HG03280 (cell line): ENCODE measurements around the gene ARHGAP10.
A peak's percentile ranks its signal among the peaks of the same experiment; 100 is the strongest.

Source experiments
- ATAC-seq: cut with Tn5 transposase; IDR thresholded peaks from one replicate; pipeline ENCODE4 v1.9.1; 2021; ENCODE audit warnings: mild to moderate bottlenecking, moderate library complexity; ENCODE audit not compliant: unreplicated experiment

ARHGAP10 gene

DNA sequence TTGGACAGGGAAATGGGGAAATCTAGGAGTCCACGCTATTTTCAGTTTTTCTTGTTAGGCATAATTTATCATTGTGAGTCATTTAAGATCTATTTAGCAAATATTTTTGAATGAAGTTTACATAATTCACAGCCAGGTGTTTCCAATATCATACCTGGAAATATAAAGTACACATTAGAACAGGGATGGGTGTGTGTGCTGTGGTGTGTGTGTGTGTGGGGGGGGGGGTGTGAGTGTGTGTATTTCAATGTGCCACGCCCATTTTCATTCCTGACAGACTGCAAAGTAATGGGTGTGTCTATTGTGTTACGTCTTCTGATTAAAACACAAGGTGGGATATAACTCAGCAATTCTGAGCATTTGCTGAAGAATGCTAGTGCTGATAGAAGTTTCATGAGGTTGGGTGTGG is 33.2 kb downstream of the ARHGAP10 start:
- ATAC-seq: no peak

DNA sequence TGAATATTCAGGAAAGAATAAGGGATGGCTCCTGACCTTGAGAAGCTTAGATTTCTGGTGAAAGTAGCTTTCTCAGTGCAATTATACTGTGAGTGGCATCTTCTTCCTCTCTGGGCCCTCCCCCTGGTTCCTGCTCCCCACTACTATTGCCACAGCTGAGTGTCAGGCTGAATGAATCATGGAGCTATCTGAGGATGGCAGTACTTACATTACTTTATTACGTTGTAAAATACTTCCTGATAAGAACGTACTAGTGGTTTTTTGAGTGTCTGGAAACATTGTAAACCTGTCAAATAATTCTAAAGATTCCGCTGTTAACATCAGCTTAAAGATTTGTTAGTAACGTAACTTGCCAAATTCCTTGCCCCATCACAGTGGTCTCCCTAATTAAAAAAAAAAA is 36.2 kb downstream of the ARHGAP10 start:
- no peak for ATAC-seq

DNA sequence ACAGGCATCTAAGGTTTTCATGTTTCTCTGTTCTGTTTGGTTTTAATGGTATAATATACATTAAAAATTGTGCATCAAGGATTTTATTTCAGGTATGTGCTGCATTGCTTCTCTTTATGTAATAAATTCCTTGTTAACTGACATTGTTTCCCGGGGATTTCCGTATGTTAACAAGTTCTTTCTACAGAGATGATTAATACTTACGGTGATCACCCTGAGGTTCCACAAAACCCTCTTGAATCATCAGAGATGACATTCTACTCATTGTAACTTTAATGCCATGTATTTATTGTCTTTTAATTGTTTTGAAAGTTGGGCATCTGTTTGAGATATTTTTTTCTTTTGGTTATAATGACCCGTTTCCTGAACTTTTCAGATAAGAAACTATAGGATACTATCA is 37.5 kb downstream of the ARHGAP10 start:
- no peak for ATAC-seq

GRCh38 chr4:147770831-147771230 is 38.9 kb downstream of the ARHGAP10 start:
- no peak for ATAC-seq

DNA sequence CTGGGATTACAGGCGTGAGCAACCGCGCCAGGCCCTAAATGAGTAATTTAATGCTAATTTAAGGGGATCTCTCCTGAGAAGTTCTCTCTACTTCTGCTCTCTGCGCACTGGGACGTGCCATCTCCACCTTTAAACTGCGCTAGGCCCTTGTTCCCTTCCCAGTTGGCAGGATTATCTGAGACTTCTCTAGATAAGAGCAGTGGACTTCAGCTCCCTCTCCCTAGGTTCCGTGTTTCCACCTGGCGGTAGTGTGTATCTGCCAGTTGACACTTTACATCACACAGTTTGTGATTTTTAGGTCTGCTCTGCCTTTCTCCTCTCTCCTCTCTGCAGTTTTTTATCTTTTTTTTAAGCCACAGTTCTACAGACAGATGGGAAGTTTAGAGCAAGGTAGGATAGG is 40.2 kb downstream of the ARHGAP10 start:
- ATAC-seq: no peak

GRCh38 chr4:147772459-147772969 is 40.6 kb downstream of the ARHGAP10 start:
- no peak for ATAC-seq

DNA sequence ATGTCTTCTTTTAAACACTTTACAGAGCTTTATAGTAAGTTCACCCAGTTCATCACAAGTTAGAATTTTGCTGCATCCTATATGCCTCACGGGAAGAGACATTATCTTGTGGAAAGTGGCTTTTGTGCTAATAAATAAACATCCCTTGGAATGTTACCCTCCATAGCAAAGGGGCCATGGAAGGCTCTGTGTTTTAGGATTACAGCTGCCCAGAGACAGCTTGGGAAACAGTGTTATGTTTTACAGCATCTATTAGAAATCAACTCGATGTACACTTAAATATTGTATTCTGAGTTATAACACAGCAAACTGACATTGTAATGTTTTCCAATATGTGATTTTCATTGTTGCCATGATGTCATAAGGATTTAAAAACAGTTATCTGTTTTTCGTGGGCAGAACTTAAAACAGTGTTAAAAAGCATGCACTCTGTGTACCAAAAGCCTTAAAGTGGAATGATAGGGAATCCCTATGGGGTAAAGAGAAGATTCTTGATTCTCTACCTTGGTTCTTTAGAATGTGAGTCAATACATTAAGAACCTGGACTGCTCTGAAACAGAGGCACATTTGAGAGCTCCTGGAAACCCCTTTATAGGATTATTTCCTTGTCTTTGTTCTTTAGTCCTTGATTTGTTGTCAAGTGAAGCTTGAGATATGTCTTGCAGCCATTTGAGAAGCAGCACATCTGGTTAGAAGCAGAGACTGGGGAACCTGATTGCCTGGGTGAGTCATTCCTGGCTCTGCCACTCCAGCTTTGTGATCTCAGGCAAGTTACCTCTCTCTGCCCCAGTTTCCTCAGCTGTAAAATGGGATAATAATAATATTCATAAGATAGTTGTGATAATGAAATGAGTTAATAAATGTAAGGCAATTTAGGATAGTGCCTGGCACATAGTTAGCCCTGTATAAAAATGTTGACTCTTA is 41.6 kb downstream of the ARHGAP10 start:
- ATAC-seq: no peak

DNA sequence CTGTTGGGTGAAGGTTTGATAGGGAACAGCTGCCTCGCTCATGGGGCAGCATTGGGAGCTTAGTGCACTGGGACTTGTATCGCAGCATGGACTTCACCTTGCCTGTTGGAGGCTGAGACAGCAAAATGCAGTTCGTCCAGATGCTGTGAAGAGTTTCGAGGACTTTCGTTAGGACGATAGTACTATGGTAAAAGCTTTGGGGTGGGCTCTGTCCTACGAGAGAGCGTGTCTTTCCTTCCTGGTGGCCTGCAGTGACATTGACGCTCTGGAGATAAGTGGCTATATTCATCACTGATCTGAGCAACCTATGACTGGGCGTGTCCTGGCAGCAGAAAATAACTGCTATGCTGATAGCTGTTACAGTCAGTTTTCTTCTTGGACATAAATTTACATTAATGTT is 44.8 kb downstream of the ARHGAP10 start:
- ATAC-seq: no peak

GRCh38 chr4:147777456-147778091 is 45.7 kb downstream of the ARHGAP10 start:
- ATAC-seq: no peak

GRCh38 chr4:147778942-147779341 is 47.1 kb downstream of the ARHGAP10 start:
- peak; percentile 67 for ATAC-seq

DNA sequence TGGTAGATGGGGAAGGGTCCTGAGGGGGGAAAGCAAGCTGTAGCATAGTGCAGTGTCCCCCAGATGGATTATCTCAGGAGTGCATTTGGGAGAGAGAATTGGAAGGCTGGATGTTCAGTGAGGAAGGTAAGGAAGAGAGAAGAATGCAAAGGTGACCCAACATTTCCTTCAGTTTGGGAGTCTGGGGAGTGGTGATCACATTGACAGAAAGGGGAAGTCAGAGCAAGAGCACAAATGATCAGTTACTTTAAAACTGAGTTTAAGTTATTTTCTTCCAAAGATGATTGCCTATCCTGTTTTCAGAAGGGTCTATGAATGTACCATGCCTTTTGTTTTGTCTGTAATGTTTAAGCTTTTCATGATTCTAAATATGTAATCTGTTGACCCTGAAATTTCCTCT is 47.6 kb downstream of the ARHGAP10 start:
- ATAC-seq: no peak

- peak; percentile 57 for ATAC-seq
Observed at GRCh38 chr4:147780137-147780777, 48.4 kb downstream of the ARHGAP10 start.

GRCh38 chr4:147782087-147782781 is 50.3 kb downstream of the ARHGAP10 start:
- ATAC-seq: no peak

DNA sequence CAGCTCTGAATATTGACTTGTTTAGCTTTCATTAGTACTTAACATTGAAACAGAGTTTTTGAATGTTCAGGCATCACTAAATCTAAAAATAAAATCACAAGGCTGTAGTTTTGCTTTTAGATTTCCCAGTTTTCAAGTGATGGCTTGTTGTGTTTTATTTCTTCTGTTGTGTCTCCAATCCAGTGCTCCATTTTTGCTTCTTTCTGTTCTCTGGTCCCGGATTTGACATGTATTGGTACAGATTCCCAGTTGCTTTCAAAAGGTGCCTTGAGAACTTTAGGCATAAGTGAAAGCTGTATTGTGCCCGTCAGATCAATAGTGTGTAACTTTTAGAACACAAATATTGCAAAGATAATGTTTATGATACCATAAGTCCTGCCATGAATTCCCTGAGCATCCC is 53.2 kb downstream of the ARHGAP10 start:
- no peak for ATAC-seq

DNA sequence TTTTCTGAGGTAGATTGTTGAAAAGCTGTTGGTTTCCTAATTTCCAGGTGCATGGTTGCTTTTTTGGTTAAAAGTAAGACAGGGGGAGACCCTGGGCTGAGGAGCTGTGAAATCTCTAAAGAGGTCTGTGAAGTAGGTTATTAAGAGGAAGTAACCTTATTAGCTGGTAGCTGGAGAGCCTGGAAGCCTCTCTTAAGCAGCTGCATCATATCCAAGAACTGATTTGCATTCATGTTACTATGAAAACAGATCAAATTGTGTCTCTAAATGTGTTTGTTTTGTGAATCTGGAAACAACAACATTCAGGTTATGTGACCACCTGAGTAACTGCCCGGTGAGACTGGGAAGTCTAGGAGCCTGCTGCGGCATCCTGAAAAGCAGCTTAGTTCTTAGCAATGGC is 54.1 kb downstream of the ARHGAP10 start:
- ATAC-seq: peak; percentile 93

DNA sequence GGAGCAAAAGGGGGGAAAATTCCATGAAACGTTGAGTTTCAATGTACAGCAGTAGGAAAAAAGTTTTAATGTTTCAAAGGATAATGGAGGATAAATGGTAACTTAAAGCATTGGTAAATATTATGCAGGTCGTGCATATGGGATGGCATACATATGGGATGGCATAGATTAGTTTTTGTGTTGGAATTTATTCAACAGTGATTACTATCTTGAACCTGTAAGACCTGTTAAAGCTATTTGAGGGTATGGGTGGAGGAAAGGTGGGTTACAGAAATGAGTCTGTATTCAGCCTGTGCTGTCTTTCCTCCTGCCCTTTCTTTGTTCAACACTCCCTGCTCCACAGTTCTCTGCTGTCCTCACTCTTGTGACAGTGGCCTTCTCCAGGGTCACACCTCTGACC is 54.6 kb downstream of the ARHGAP10 start:
- no peak for ATAC-seq

DNA sequence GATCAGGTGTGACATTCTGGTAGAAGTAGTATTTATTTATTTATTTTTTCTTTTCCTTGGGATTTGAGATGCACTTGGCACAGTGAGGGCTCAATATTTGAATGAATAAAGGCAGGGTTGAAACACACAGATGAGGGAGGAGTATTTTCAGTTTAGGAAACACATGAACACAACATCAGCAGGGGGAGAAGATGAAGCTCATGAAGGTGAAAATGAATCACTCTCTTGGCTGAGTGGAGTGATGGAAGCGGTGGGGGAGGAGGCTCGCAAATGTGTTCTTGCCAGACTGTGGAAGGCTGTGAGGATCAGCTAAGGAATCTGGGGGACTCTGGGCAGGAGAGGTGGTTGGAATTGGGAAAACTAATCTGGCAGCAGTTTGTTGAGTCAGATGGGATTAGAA is 55.3 kb downstream of the ARHGAP10 start:
- no peak for ATAC-seq

DNA sequence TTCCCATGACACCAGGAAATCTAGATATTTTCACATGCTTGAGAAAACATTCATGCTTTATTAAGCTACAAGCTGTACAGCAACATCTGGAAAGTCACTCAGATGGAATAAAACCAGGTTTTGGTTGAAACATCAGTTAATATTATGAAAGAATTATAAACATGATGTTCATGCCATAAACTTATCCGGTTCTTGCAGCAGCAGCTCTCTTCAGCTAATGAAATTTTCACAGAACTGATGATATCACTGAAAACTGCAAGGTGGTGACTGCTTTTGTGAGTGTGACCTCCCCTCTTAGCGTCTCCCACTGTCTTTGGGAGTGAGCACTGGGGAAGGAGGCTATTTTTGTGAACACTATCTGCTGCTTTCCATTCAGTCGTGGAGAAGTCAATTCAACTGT is 56.9 kb downstream of the ARHGAP10 start:
- no peak for ATAC-seq

DNA sequence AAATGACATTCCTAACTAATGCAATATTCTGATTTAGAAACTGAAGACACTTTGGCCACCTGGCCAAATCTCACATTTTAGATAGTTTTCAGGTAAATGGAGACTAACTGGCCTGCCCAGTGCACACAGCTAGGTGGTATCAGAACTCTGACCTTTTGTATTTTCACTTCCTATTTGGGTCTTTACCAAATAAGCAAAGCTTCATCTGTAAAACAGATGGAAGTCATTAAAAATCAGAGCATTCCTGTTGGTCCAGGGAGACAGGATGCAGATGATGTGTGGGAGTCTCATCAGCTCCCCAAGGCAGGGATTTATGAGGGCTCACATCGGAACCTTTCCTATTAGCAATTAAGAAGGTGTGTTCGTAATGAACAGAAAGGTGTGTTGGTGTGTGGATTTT is 57.7 kb downstream of the ARHGAP10 start:
- ATAC-seq: no peak

DNA sequence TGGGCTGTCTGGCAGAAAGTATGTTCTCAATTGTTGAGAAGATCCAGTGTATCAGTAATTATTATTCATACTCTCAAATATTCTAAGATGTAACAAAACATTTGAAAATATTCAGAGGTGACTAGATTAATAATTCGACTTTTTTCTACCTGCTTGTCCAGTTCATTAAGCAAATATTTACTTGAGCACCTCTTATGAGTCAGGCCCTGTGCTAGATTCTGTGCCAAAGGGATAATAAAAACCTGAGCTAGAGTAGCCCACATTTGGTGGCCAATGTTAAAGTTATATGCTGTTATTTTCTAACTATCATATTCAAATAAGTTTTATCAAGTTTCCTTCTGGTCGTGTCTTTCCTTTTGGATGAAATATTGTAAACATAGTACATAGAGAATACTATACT is 58.5 kb downstream of the ARHGAP10 start:
- ATAC-seq: no peak

- ATAC-seq: no peak
Observed at GRCh38 chr4:147791341-147791740, 59.5 kb downstream of the ARHGAP10 start.
